ENCODE data around the gene NEB. TPM values are rescaled to one million over a fixed set of nuclear protein-coding genes. Genes with fewer than 3 reads are reported as not detected.

NEB gene
- total RNA-seq, 1 donor from 2014 or later, result under 0.01 TPM

DNA sequence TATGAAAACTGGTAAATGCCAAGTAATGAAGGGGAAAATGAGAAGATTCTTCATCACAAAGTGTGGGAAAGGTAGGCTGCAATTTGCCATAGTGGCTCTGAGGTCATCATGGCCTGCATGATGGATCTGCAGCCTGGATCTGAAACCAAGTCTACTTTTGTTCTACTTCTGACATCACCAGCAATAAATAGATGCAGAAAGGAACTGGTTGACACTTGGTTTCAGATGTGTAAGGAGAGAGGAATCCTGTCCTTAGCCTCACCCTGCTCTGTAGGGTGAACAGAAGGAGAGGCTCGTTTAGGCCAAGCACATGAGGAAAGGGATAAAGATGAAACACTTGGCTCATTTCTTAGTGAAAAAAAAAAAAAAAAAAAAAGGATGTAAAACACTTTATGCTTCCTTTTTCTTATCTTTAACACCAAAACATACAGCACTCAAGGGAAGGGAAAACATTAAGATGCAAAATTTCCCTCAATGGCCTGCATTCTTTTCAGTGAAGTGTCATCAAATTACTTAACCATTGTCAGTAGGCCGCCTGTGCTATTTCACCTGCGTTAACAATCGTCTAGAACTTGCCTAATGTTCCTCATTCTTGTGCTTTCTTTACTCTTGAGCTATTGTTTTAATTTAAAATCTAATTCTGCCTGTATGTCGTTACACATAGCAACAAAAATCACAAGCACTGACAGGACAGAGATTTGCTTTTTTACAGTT, 3.9 kb downstream of the NEB start:
- TF ChIP-seq CTCF (conservative IDR thresholded peaks at IDR 0.05; ENCODE audit: low read depth, low read length), result no peak
- no peak overlapping the region for H3K4me3 ChIP-seq (ENCODE audit: low read depth, low read length)
- DNase-seq (ENCODE audit: low read depth), result no peak

DNA sequence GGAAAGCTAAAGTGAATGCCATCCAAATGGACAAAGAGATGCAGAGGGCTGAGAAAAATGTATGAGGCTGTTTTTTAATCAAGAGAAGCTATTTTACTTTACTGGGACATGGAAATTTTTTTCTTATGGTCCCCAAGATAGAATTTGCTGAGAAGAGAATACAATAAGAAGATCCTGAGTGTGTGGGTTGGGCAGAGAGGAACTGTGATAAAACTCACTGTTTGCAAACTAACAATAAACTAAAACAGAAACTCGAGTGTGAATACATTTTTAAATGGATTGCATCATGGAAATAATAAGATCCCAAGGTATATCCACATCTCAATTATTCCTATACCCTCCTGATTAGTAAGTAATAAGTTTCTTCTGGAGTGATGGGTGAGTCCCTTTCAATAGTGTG, 4.4 kb downstream of the NEB start:
- no peak for DNase-seq (ENCODE audit: low read depth)
- no peak overlapping the region for H3K4me3 ChIP-seq (ENCODE audit: low read depth, low read length)
- no peak for TF ChIP-seq CTCF (conservative IDR thresholded peaks at IDR 0.05; ENCODE audit: low read depth, low read length)

DNA sequence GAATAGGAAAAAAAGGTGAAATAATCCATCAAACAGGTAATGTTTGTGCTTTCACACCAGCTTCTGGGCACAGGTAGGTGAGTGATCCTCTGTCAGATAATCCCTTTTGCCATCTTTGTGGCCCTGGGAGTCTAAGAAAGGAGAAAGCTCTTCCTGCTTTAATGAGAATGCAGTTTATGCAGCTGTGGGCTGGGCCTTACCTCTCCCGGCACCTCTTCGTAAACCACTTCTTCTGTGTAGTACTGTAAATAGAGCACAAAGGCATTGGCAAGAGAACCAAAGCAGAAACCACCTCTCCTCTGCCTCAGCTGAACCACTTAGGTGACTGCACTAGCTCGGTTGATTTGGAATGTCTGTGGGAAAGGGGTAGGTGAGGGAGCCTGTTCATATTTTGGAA, 4.9 kb downstream of the NEB start:
- no peak overlapping the region for H3K4me3 ChIP-seq (ENCODE audit: low read depth, low read length)
- no peak for DNase-seq (ENCODE audit: low read depth)
- no peak for TF ChIP-seq CTCF (conservative IDR thresholded peaks at IDR 0.05; ENCODE audit: low read depth, low read length)

GRCh38 chr2:151728804-151729414, 5.4 kb downstream of the NEB start:
- H3K4me3 ChIP-seq (ENCODE audit: low read depth, low read length), result no peak overlapping the region
- TF ChIP-seq CTCF (conservative IDR thresholded peaks at IDR 0.05; ENCODE audit: low read depth, low read length), result peak; percentile 25
- no peak for DNase-seq (ENCODE audit: low read depth)

- DNase-seq (ENCODE audit: low read depth), result no peak
- H3K4me3 ChIP-seq (ENCODE audit: low read depth, low read length), result no peak overlapping the region
- no peak for TF ChIP-seq CTCF (conservative IDR thresholded peaks at IDR 0.05; ENCODE audit: low read depth, low read length)
Observed at GRCh38 chr2:151727593-151728552, 6.4 kb downstream of the NEB start.

DNA sequence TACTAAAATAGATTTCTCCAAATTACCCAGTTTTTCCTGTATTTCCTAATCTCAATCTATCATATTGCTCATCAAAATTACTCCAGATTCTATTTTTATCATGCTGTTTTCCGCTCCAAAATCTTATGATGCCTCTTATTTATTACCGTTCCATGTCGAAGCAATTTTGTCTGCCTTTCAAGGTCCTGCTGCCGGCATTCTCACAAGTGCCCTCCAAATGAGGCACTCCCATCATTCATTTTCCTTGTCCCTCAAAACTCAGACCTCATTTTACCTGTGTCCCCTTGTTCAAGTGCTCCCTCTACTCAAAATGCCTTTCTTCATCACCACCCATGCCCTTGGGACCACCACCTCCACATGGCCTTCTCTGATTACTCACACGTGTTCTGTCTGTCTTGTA, 13.1 kb downstream of the NEB start:
- DNase-seq (ENCODE audit: low read depth), result no peak
- H3K4me3 ChIP-seq (ENCODE audit: low read depth, low read length), result no peak overlapping the region
- no peak for TF ChIP-seq CTCF (conservative IDR thresholded peaks at IDR 0.05; ENCODE audit: low read depth, low read length)
